Measurements from ENCODE around the gene PRSS8. TPM values are rescaled to one million over a fixed set of nuclear protein-coding genes. Genes with fewer than 3 reads are reported as not detected.
"Not testable (repeated sequence)": the region's sequence is repeated elsewhere in the genome, so short reads cannot be mapped to it uniquely, and the experiment has no call there.

Gene PRSS8
- total RNA-seq, 1 donor from 2014 or later: not detected

GRCh38 chr16:31147574-31147973 lies 12.0 kb upstream of the PRSS8 start:
- intact Hi-C loops (cut with DNase I): no loop called here
- DNase-seq (ENCODE audit: low spot score): no peak

GRCh38 chr16:31145398-31145990 lies 10.0 kb upstream of the PRSS8 start:
- intact Hi-C loops (cut with DNase I): no loop called here
- DNase-seq (ENCODE audit: low spot score): no peak

- DNase-seq (ENCODE audit: low spot score); intact Hi-C loops (cut with DNase I): not testable (repeated sequence)
These were observed 8.9 kb upstream of the PRSS8 start for GRCh38 chr16:31144418-31144817.

- intact Hi-C loops (cut with DNase I): loop anchor here (2.0 kb wide), 3 partner anchors 31 to 69 kb away; partner anchors contain the start of genes FUS, ZNF646 and ZNF668
- DNase-seq (ENCODE audit: low spot score): no peak
These were observed 8.2 kb upstream of the PRSS8 start for GRCh38 chr16:31143694-31144148.

- intact Hi-C loops (cut with DNase I): loop anchor here (2.0 kb wide), 3 partner anchors 30 to 68 kb away; partner anchors contain the start of genes FUS, ZNF646 and ZNF668
- no peak for DNase-seq (ENCODE audit: low spot score)
These were observed 7.6 kb upstream of the PRSS8 start for GRCh38 chr16:31143011-31143693.

GRCh38 chr16:31142109-31143010 lies 6.8 kb upstream of the PRSS8 start:
- intact Hi-C loops (cut with DNase I): loop anchor here (1.0 to 2.0 kb wide), 4 partner anchors 30 to 157 kb away; partner anchors contain the start of genes FUS, HSD3B7, ZNF646 and ZNF668
- peak; percentile 99 for DNase-seq (ENCODE audit: low spot score)

- no peak for DNase-seq (ENCODE audit: low spot score)
- intact Hi-C loops (cut with DNase I): loop anchor here (1.0 to 2.0 kb wide), 4 partner anchors 29 to 156 kb away; partner anchors contain the start of genes FUS, HSD3B7, ZNF646 and ZNF668
These were observed 6.1 kb upstream of the PRSS8 start for GRCh38 chr16:31141489-31142108.

- DNase-seq (ENCODE audit: low spot score); intact Hi-C loops (cut with DNase I): not testable (repeated sequence)
These were observed 5.5 kb upstream of the PRSS8 start for GRCh38 chr16:31141071-31141469.

- intact Hi-C loops (cut with DNase I): no loop called here
- DNase-seq (ENCODE audit: low spot score): no peak
These were observed 3.4 kb upstream of the PRSS8 start for GRCh38 chr16:31138621-31139578.

GRCh38 chr16:31136822-31137499 lies 1.4 kb upstream of the PRSS8 start:
- DNase-seq (ENCODE audit: low spot score); intact Hi-C loops (cut with DNase I): not testable (repeated sequence)

- DNase-seq (ENCODE audit: low spot score): no peak
- intact Hi-C loops (cut with DNase I): no loop called here
These were observed 748 bp upstream of the PRSS8 start for GRCh38 chr16:31136287-31136662.

- intact Hi-C loops (cut with DNase I): no loop called here
- no peak for DNase-seq (ENCODE audit: low spot score)
These were observed 647 bp downstream of the PRSS8 start for GRCh38 chr16:31134625-31135534.

- intact Hi-C loops (cut with DNase I): no loop called here
- DNase-seq (ENCODE audit: low spot score): no peak
These were observed 1.4 kb downstream of the PRSS8 start for GRCh38 chr16:31134091-31134571.

GRCh38 chr16:31133046-31133501 lies 2.5 kb downstream of the PRSS8 start:
- intact Hi-C loops (cut with DNase I): no loop called here
- no peak for DNase-seq (ENCODE audit: low spot score)

- DNase-seq (ENCODE audit: low spot score): no peak
- intact Hi-C loops (cut with DNase I): no loop called here
These were observed 3.1 kb downstream of the PRSS8 start for GRCh38 chr16:31132303-31132979.

- intact Hi-C loops (cut with DNase I): no loop called here
- DNase-seq (ENCODE audit: low spot score): no peak
These were observed 3.7 kb downstream of the PRSS8 start for GRCh38 chr16:31131841-31132271.

Data from cardiac septum (tissue), 1 donor.